ENCODE results near the gene OTUB2. TPM values are rescaled to one million over a fixed set of nuclear protein-coding genes. Genes with fewer than 3 reads are reported as not detected.

Gene OTUB2
- total and polyA plus RNA-seq, 4 donors: 0.28 to 0.92 (median 0.63) TPM

DNA sequence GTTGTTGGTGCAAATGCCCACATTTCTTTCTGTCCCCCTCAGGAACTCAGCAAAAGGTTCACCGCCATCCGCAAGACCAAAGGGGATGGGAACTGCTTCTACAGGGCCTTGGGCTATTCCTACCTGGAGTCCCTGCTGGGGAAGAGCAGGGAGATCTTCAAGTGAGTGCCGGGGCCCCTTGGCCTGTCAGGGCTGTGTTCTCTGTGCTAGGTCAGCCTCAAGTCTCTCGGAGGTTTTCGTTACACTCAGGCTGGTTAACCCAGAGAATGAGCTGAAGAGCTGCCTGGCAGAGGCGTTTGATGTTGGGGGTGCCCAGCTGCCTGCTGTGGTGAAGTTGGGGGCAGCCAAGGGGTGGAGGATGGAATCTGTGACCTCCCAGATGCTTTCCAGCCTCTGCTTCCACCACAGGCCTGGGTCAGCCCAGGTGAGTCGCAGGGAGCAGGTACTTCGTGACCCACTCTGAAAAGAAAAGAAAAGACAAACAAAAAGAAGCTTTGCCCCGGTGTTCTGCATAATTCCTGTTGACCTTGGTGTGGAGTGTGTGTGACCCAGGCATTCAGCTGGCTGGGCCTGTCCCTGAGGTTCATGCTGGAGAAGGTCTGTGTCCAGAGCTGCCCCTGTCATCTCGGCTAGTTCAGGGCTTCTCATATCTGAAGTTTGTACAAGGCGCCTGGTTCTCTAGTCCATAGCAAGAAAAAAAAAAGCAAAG is 12.9 kb downstream of the OTUB2 start:
- Histone ChIP-seq H3K4me3 (ENCODE audit: low read depth in 1 of 3, low read length in 3 of 3) (no peak overlapping the region), H3K4me1 (ENCODE audit: control insufficient read depth in 4 of 4, insufficient read depth in 4 of 4, low read length in 3 of 4) (peaks cover 2 to 12% (median 9%) of the 10 kb centered on the region in 4 donors), H3K27me3 (ENCODE audit: control insufficient read depth in 4 of 4, insufficient read depth in 4 of 4, low read length in 3 of 4) (no peaks in the 10 kb centered on the region), H3K36me3 (ENCODE audit: control insufficient read depth in 4 of 4, insufficient read depth in 3 of 4, low read depth in 1 of 4, low read length in 3 of 4) (peaks cover 0 to 2% (median 0%) of the 10 kb centered on the region in 4 donors), H3K27ac (ENCODE audit: low read depth in 1 of 2, low read length in 2 of 2) (no peak overlapping the region), H3K9ac (ENCODE audit: low read depth in 1 of 2, low read length in 2 of 2) (no peak overlapping the region), H3K9me3 (ENCODE audit: control insufficient read depth in 4 of 4, low read length in 3 of 4) (no peaks in the 10 kb centered on the region)
- WGBS: 87% methylated on average over 11 of the region's 11 CpGs
- TF ChIP-seq RXRA (IDR thresholded peaks at IDR 0.05) (no peak), FOXA1 (IDR thresholded peaks at IDR 0.05) (no peak), EGR1 (IDR thresholded peaks at IDR 0.05; ENCODE audit: low read depth in 2 of 2) (no peak), JUND (IDR thresholded peaks at IDR 0.05) (no peak), FOXA2 (IDR thresholded peaks at IDR 0.05) (no peak), NR2F2 (IDR thresholded peaks at IDR 0.05) (no peak), HNF4G (IDR thresholded peaks at IDR 0.05) (no peak), YY1 (IDR thresholded peaks at IDR 0.05) (no peak)
- TF ChIP-seq, protein P1, sequence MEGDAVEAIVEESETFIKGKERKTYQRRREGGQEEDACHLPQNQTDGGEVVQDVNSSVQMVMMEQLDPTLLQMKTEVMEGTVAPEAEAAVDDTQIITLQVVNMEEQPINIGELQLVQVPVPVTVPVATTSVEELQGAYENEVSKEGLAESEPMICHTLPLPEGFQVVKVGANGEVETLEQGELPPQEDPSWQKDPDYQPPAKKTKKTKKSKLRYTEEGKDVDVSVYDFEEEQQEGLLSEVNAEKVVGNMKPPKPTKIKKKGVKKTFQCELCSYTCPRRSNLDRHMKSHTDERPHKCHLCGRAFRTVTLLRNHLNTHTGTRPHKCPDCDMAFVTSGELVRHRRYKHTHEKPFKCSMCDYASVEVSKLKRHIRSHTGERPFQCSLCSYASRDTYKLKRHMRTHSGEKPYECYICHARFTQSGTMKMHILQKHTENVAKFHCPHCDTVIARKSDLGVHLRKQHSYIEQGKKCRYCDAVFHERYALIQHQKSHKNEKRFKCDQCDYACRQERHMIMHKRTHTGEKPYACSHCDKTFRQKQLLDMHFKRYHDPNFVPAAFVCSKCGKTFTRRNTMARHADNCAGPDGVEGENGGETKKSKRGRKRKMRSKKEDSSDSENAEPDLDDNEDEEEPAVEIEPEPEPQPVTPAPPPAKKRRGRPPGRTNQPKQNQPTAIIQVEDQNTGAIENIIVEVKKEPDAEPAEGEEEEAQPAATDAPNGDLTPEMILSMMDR (IDR thresholded peaks at IDR 0.05; ENCODE audit: low read depth, low read length, missing input control): no peak
- TF ChIP-seq, protein P2, sequence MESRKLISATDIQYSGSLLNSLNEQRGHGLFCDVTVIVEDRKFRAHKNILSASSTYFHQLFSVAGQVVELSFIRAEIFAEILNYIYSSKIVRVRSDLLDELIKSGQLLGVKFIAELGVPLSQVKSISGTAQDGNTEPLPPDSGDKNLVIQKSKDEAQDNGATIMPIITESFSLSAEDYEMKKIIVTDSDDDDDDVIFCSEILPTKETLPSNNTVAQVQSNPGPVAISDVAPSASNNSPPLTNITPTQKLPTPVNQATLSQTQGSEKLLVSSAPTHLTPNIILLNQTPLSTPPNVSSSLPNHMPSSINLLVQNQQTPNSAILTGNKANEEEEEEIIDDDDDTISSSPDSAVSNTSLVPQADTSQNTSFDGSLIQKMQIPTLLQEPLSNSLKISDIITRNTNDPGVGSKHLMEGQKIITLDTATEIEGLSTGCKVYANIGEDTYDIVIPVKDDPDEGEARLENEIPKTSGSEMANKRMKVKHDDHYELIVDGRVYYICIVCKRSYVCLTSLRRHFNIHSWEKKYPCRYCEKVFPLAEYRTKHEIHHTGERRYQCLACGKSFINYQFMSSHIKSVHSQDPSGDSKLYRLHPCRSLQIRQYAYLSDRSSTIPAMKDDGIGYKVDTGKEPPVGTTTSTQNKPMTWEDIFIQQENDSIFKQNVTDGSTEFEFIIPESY (IDR thresholded peaks at IDR 0.05): no peak
- TF ChIP-seq, protein P3, sequence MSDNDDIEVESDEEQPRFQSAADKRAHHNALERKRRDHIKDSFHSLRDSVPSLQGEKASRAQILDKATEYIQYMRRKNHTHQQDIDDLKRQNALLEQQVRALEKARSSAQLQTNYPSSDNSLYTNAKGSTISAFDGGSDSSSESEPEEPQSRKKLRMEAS (IDR thresholded peaks at IDR 0.05): no peak
- DNase-seq (ENCODE audit: low spot score): no peak

DNA sequence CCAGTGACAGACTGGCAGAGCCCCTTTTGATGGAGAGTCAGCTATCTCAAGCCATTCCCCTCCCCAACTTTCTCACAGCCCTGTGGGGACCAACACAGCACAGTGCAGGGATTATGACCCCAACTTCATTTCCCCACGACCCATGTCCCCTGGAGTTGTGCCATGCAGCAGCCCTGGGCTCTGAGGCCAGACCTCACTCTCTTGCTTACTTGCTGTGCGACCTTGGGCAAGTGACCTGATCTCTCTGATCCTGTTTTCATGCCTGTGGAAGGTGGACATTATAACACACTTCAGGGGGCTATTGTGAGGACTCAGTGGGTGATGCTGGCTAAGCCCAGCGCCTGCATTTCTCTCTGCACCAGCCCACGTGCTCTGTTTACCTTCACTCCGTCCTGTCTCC is 14.1 kb downstream of the OTUB2 start:
- no peak for DNase-seq (ENCODE audit: low spot score)
- H3K27me3 ChIP-seq (ENCODE audit: control insufficient read depth in 4 of 4, insufficient read depth in 4 of 4, low read length in 3 of 4): no peaks in the 10 kb centered on the region
- no peak overlapping the region for H3K27ac ChIP-seq (ENCODE audit: low read depth in 1 of 2, low read length in 2 of 2)
- peaks cover 2 to 12% (median 9%) of the 10 kb centered on the region in 4 donors for H3K4me1 ChIP-seq (ENCODE audit: control insufficient read depth in 4 of 4, insufficient read depth in 4 of 4, low read length in 3 of 4)
- no peak overlapping the region for H3K4me3 ChIP-seq (ENCODE audit: low read depth in 1 of 3, low read length in 3 of 3)
- H3K9me3 ChIP-seq (ENCODE audit: control insufficient read depth in 4 of 4, low read length in 3 of 4): no peaks in the 10 kb centered on the region
- H3K9ac ChIP-seq (ENCODE audit: low read depth in 1 of 2, low read length in 2 of 2): no peak overlapping the region
- no peak for TF ChIP-seq EGR1 (IDR thresholded peaks at IDR 0.05; ENCODE audit: low read depth in 2 of 2)
- TF ChIP-seq, protein P2 (IDR thresholded peaks at IDR 0.05): no peak
- TF ChIP-seq TAF1 (conservative IDR thresholded peaks at IDR 0.05): no peak
- peaks cover 0 to 11% (median 4%) of the 10 kb centered on the region in 4 donors for H3K36me3 ChIP-seq (ENCODE audit: control insufficient read depth in 4 of 4, insufficient read depth in 3 of 4, low read depth in 1 of 4, low read length in 3 of 4)
- 87% methylated on average over 5 of the region's 5 CpGs for WGBS
